ENCODE results near the gene TRAF7.
"Not testable (repeated sequence)": the region's sequence is repeated elsewhere in the genome, so short reads cannot be mapped to it uniquely, and the experiment has no call there.

GRCh38 chr16:2124694-2125444 lies 30.7 kb upstream of the TRAF7 start:
- TF ChIP-seq CTCF (IDR thresholded peaks at IDR 0.05; ENCODE audit: low read length); EZH2 (IDR thresholded peaks at IDR 0.05; ENCODE audit: borderline replicate concordance, low read length): not testable (repeated sequence)
